H1 (cell line): ENCODE measurements around the gene VAV2. TPM values are rescaled to one million over a fixed set of nuclear protein-coding genes. Genes with fewer than 3 reads are reported as not detected.

Experiments
- CHD1 ChIP-seq: IDR thresholded peaks from 2 replicates; pipeline ENCODE4 v1.6.1; 2012; ENCODE audit warnings: low read depth, low read length, improper control_type of control experiment
- HDAC2 ChIP-seq, 2 experiments: fragments of 300-600 bp in 1 of 2; sonication (generic) in 1 of 2; IDR thresholded peaks; 2 replicates each; pipeline ENCODE4 v1.6.1; 2011 to 2012; ENCODE audit warnings: low read depth in 2 of 2, low read length in 2 of 2, mild to moderate bottlenecking in 2 of 2, moderate library complexity in 2 of 2, borderline replicate concordance in 1 of 2, inconsistent platforms in 1 of 2
- JUN ChIP-seq: IDR thresholded peaks from 2 replicates; pipeline ENCODE4 v1.6.1; 2011; ENCODE audit warnings: low read depth, mild to moderate bottlenecking, improper control_type of control experiment, low read length
- PHF8 ChIP-seq: fragments of 200-600 bp; sonication (generic); conservative IDR thresholded peaks from 2 replicates; pipeline ENCODE4 v1.7.1; 2012; ENCODE audit warnings: low read depth, mild to moderate bottlenecking, inconsistent platforms, low read length, moderate library complexity
- RBBP5 ChIP-seq: IDR thresholded peaks from 2 replicates; pipeline ENCODE4 v1.7.1; 2012; ENCODE audit warnings: low read depth, mild to moderate bottlenecking, inconsistent platforms, low read length, moderate library complexity, borderline replicate concordance
- RNF2 ChIP-seq: fragments of 200-900, 300-1000 bp; sonication (generic); IDR thresholded peaks from 2 replicates; pipeline ENCODE4 v1.7.1; 2016; ENCODE audit warnings: borderline replicate concordance, low read depth, mild to moderate bottlenecking, antibody characterized with exemption, low read length; ENCODE audit not compliant: poor library complexity, severe bottlenecking; ENCODE audit errors: missing control alignments
- SIN3A ChIP-seq, 2 experiments: IDR thresholded peaks in 1 of 2; conservative IDR thresholded peaks in 1 of 2; 2 replicates each; pipeline ENCODE4 v1.6.1; 2011 to 2012; ENCODE audit warnings: low read length in 2 of 2, improper control_type of control experiment in 1 of 2, low read depth in 1 of 2, mild to moderate bottlenecking in 1 of 2
- SRF ChIP-seq: IDR thresholded peaks from 2 replicates; pipeline ENCODE4 v1.6.1; 2011; ENCODE audit warnings: mild to moderate bottlenecking, low read depth, low read length, moderate library complexity
- TEAD4 ChIP-seq: IDR thresholded peaks from 2 replicates; pipeline ENCODE4 v1.6.1; 2012; ENCODE audit warnings: low read depth, low read length, inconsistent platforms, mixed read lengths
- polyA plus RNA-seq, 7 experiments: library from polyadenylated mRNA; depleted of rRNA in 3 of 7; stranded (reverse) in 5 of 7; unstranded in 2 of 7; fragments of >200 nt in 5 of 7; fragments of 200-250 nt in 2 of 7; gene quantifications; 1 replicate in 5 of 7; 2 replicates in 1 of 7; 4 replicates in 1 of 7; pipeline versions ENCODE4 v1.2.1 to v1.2.3, GENCODE V29; 2011 to 2013; ENCODE audit warnings: missing spikeins in 2 of 7, mixed read lengths in 2 of 7
- total RNA-seq: library from RNA; stranded (reverse); fragmentation: NEBNext Ultra II Directional; extraction: Animal tissue kit (Norgen Biotek cat#: 25700); gene quantifications from 2 replicates; pipeline ENCODE4 v1.2.1, GENCODE V29; 2021

The VAV2 gene
- total and polyA plus RNA-seq, 2 of the 8 experiments (the other 6 are each of a cell fraction or from before 2014, with no cell fraction given), result 13.6 to 37.6 TPM

DNA sequence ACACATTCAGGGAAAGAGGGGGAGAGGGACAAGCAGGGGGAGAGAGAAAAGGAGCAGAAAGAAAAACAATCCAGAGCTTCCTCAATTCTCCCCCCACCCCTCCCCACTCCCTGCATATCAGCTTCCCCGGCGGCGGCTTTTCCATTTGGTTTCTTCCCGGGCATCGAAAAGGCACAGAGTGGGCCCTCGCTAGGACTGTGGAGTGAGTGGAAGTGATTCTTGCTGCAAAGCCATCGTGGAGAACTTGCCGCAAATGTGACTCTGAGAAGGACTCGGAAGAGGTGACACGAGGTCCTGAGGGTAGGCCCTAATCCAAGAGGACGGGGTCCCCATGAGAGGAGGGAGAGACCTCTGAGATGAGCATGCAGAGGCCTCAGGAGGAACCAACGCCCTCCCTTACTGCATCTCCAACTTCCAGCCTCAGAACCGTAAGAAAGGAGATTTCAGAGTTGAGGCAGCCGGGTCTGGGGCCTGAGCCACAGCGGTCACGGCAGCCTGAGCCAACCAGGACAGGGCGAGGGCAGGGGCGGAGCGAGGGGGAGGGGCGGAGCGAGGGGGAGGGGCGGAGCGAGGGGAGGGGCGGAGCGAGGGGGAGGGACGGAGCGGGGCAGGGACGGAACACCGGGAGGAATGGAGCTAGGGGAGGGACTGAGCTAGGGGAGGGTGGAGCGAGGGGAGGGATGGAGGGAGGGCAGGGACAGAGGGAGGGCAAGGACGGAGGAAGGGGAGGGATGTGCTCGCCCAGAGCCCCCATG lies 232.8 kb downstream of the VAV2 start (continued):
- TF ChIP-seq SIN3A (conservative IDR thresholded peaks at IDR 0.05 in 1 of 2, IDR thresholded peaks at IDR 0.05 in 1 of 2; ENCODE audit: low read depth in 1 of 2, low read length in 2 of 2), result no peak
- no peak for TF ChIP-seq RNF2
- no peak for TF ChIP-seq JUN
- TF ChIP-seq RBBP5, result no peak
- TF ChIP-seq PHF8, result no peak
- TF ChIP-seq TEAD4, result no peak
- TF ChIP-seq CHD1, result no peak
- no peak for TF ChIP-seq SRF
- no peak for TF ChIP-seq HDAC2 (IDR thresholded peaks at IDR 0.05; ENCODE audit: borderline replicate concordance in 1 of 2, low read depth in 2 of 2, low read length in 2 of 2)
- TF ChIP-seq, all 59 proteins: peak for 0
